ENCODE measurements around the gene DCDC2. TPM values are rescaled to one million over a fixed set of nuclear protein-coding genes. Genes with fewer than 3 reads are reported as not detected.

DCDC2 gene
- total RNA-seq, 2 experiments from 2014 or later, result 0.06 TPM; not detected in 1

GRCh38 chr6:24327756-24328155 is 30.1 kb downstream of the DCDC2 start:
- intact Hi-C loops (cut with micrococcal nuclease; ENCODE audit: unreplicated experiment), result no loop called here
- POLR2A ChIA-PET, result interaction anchor here (0.5 kb wide), 1 partner anchor 252 kb away, joined by 3 read pairs; no protein-coding TSS in a partner anchor
- no peak for DNase-seq (ENCODE audit: low spot score)
- no peak overlapping the region for H3K4me2 ChIP-seq (ENCODE audit: low read length)
- no peaks in the 10 kb centered on the region for H3K4me1 ChIP-seq (ENCODE audit: insufficient read depth, low read length, poor library complexity, severe bottlenecking)
- no peaks in the 10 kb centered on the region for H3K79me2 ChIP-seq (ENCODE audit: insufficient read depth, low read depth, low read length)
- no peaks in the 10 kb centered on the region for H3K9me3 ChIP-seq (ENCODE audit: low read length)
- TF ChIP-seq CTCF (conservative IDR thresholded peaks at IDR 0.05; ENCODE audit: low read length), result no peak
- no peak for TF ChIP-seq EZH2phosphoT487 (IDR thresholded peaks at IDR 0.05; ENCODE audit: borderline replicate concordance, low read depth, low read length)
- no TSS peak for BruUV-seq (replicated peaks)
- H3K9me2 ChIP-seq (ENCODE audit: insufficient read depth, low read length), result no peaks in the 10 kb centered on the region
- CTCF ChIA-PET (ENCODE audit: unreplicated experiment), result no interaction called here
- no peaks in the 10 kb centered on the region for H4K20me1 ChIP-seq (ENCODE audit: insufficient read depth, low read length)
- no peak overlapping the region for H3K27ac ChIP-seq (ENCODE audit: low read depth, low read length, poor library complexity, severe bottlenecking)
- H2AFZ ChIP-seq (ENCODE audit: low read length), result no peak overlapping the region
- H3K4me3 ChIP-seq (ENCODE audit: low read depth, low read length, poor library complexity, severe bottlenecking), result no peak overlapping the region
- H3K36me3 ChIP-seq (ENCODE audit: insufficient read depth, low read length), result no peaks in the 10 kb centered on the region

GRCh38 chr6:24325978-24326377 is 31.9 kb downstream of the DCDC2 start:
- Histone ChIP-seq H3K79me2 (ENCODE audit: insufficient read depth, low read depth, low read length) (no peaks in the 10 kb centered on the region), H2AFZ (ENCODE audit: low read length) (no peak overlapping the region), H3K4me1 (ENCODE audit: insufficient read depth, low read length, poor library complexity, severe bottlenecking) (no peaks in the 10 kb centered on the region), H3K4me2 (ENCODE audit: low read length) (no peak overlapping the region), H4K20me1 (ENCODE audit: insufficient read depth, low read length) (no peaks in the 10 kb centered on the region), H3K4me3 (ENCODE audit: low read depth, low read length, poor library complexity, severe bottlenecking) (no peak overlapping the region), H3K9me3 (ENCODE audit: low read length) (no peaks in the 10 kb centered on the region), H3K36me3 (ENCODE audit: insufficient read depth, low read length) (no peaks in the 10 kb centered on the region), H3K9me2 (ENCODE audit: insufficient read depth, low read length) (no peaks in the 10 kb centered on the region), H3K27ac (ENCODE audit: low read depth, low read length, poor library complexity, severe bottlenecking) (no peak overlapping the region)
- BruUV-seq (replicated peaks), result no TSS peak
- DNase-seq (ENCODE audit: low spot score), result no peak
- intact Hi-C loops (cut with micrococcal nuclease; ENCODE audit: unreplicated experiment), result no loop called here
- TF ChIP-seq EZH2phosphoT487 (IDR thresholded peaks at IDR 0.05; ENCODE audit: borderline replicate concordance, low read depth, low read length), result no peak
- TF ChIP-seq CTCF (conservative IDR thresholded peaks at IDR 0.05; ENCODE audit: low read length), result no peak
- CTCF ChIA-PET (ENCODE audit: unreplicated experiment), result no interaction called here
- POLR2A ChIA-PET, result interaction anchor here (0.9 kb wide), 1 partner anchor 18 kb away, joined by 3 read pairs; no protein-coding TSS in a partner anchor

DNA sequence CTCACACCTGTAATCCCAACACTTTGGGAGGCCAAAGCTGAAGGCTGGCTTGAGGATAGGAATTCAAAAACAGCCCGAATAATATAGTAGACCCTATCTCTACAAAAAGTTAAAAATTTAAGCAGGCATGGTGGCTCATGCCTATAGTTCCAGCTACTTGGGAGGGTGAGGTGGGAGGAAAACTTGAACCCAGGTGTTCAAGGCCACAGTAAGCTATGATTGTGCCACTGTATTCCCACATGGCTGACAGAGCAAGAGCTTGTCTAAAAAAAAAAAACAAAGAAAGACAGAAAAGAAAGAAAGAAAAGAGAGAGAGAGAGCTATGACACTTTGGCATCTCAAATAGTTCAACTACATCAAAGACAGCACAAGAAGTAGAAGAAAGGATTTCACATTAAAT is 33.2 kb downstream of the DCDC2 start:
- Histone ChIP-seq H3K4me1 (ENCODE audit: insufficient read depth, low read length, poor library complexity, severe bottlenecking) (no peaks in the 10 kb centered on the region), H3K4me3 (ENCODE audit: low read depth, low read length, poor library complexity, severe bottlenecking) (no peak overlapping the region), H3K36me3 (ENCODE audit: insufficient read depth, low read length) (no peaks in the 10 kb centered on the region), H4K20me1 (ENCODE audit: insufficient read depth, low read length) (no peaks in the 10 kb centered on the region), H3K4me2 (ENCODE audit: low read length) (no peak overlapping the region), H2AFZ (ENCODE audit: low read length) (no peak overlapping the region), H3K9me3 (ENCODE audit: low read length) (no peaks in the 10 kb centered on the region), H3K27ac (ENCODE audit: low read depth, low read length, poor library complexity, severe bottlenecking) (no peak overlapping the region), H3K79me2 (ENCODE audit: insufficient read depth, low read depth, low read length) (no peaks in the 10 kb centered on the region), H3K9me2 (ENCODE audit: insufficient read depth, low read length) (no peaks in the 10 kb centered on the region)
- ChIA-PET CTCF (ENCODE audit: unreplicated experiment) (no interaction called here), POLR2A (interaction anchor here (0.7 kb wide), 2 partner anchors 32 to 1609 kb away, joined by 3 to 4 read pairs; no protein-coding TSS in a partner anchor)
- TF ChIP-seq CTCF (conservative IDR thresholded peaks at IDR 0.05; ENCODE audit: low read length), result no peak
- no peak for TF ChIP-seq EZH2phosphoT487 (IDR thresholded peaks at IDR 0.05; ENCODE audit: borderline replicate concordance, low read depth, low read length)
- BruUV-seq (replicated peaks), result no TSS peak
- intact Hi-C loops (cut with micrococcal nuclease; ENCODE audit: unreplicated experiment), result no loop called here
- DNase-seq (ENCODE audit: low spot score), result no peak
